Measurements from ENCODE around the gene CCDC33. TPM values are rescaled to one million over a fixed set of nuclear protein-coding genes. Genes with fewer than 3 reads are reported as not detected.

Gene CCDC33
- 6.1 TPM in 1 of 2 replicates, not detected in the other for total RNA-seq

GRCh38 chr15:74235962-74236361 lies at the start of gene CCDC33:
CCDC33 (plus strand) TSS chr15:74236326; CDS start chr15:74236720, 394 bp downstream.

GRCh38 chr15:74202452-74203401 lies 33.4 kb upstream of the CCDC33 start, which contains the start of gene STRA6:
STRA6 (minus strand) TSS chr15:74202787; CDS start chr15:74202267, 520 bp downstream.

GRCh38 chr15:74367296-74367854 lies 131.2 kb downstream of the CCDC33 start, which contains the start of gene CYP11A1:
CYP11A1 (minus strand) TSS chr15:74367646; CDS start chr15:74367585, 61 bp downstream.

Other genes with a start within 250 kb of the CCDC33 start
- gene STOML1, start 244.0 kb upstream of the CCDC33 start, total RNA-seq, result 9.7 and 23.5 TPM in 2 replicates
- gene PML, start 241.6 kb upstream of the CCDC33 start, total RNA-seq, result 54.7 and 74.0 TPM in 2 replicates
- gene GOLGA6A, start 153.8 kb upstream of the CCDC33 start, total RNA-seq, result 6.9 TPM in 1 of 2 replicates, not detected in the other
- gene ISLR2, start 105.7 kb upstream of the CCDC33 start, total RNA-seq, result 4.4 TPM in 1 of 2 replicates, not detected in the other
- 64.9 and 90.8 TPM in 2 replicates for gene ISLR, start 62.6 kb upstream of the CCDC33 start, total RNA-seq
- gene STRA6, start 33.5 kb upstream of the CCDC33 start, total RNA-seq, result 0.80 and 13.1 TPM in 2 replicates
- gene CYP11A1, start 131.3 kb downstream of the CCDC33 start, total RNA-seq, result 0.13 TPM in 1 of 2 replicates, not detected in the other
- gene SEMA7A, start 197.6 kb downstream of the CCDC33 start, total RNA-seq, result 1.0 and 33.2 TPM in 2 replicates
- 81.8 and 91.3 TPM in 2 replicates for gene UBL7, start 224.8 kb downstream of the CCDC33 start, total RNA-seq